Measurements from ENCODE around the gene TMEM269.

- TF ChIP-seq, protein P1, sequence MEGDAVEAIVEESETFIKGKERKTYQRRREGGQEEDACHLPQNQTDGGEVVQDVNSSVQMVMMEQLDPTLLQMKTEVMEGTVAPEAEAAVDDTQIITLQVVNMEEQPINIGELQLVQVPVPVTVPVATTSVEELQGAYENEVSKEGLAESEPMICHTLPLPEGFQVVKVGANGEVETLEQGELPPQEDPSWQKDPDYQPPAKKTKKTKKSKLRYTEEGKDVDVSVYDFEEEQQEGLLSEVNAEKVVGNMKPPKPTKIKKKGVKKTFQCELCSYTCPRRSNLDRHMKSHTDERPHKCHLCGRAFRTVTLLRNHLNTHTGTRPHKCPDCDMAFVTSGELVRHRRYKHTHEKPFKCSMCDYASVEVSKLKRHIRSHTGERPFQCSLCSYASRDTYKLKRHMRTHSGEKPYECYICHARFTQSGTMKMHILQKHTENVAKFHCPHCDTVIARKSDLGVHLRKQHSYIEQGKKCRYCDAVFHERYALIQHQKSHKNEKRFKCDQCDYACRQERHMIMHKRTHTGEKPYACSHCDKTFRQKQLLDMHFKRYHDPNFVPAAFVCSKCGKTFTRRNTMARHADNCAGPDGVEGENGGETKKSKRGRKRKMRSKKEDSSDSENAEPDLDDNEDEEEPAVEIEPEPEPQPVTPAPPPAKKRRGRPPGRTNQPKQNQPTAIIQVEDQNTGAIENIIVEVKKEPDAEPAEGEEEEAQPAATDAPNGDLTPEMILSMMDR (IDR thresholded peaks at IDR 0.05): no peak
- no peak for TF ChIP-seq POLR2AphosphoS5 (IDR thresholded peaks at IDR 0.05)
Measured at GRCh38 chr1:42758641-42759040, 26.1 kb upstream of the TMEM269 start.
